Psoas muscle (tissue), 8 donors: ENCODE results near the gene ARHGEF4. TPM values are rescaled to one million over a fixed set of nuclear protein-coding genes. Genes with fewer than 3 reads are reported as not detected.

Source experiments
- ATAC-seq, 4 donors: fragments of 200-7000 bp; cut with Tn5 transposase; one replicate each; pipeline ENCODE4 v1.9.1; 2020; ENCODE audit warnings: moderate library complexity in 3 of 4, mild to moderate bottlenecking in 2 of 4
- DNase-seq, 2 donors: peaks; one replicate each; pipeline ENCODE4 v3.0.0-alpha.2; 2020
- H3K27ac ChIP-seq: fragments of 200-600 bp; one replicate; pipeline ENCODE4 v1.8.0; 2022
- H3K27me3 ChIP-seq, 3 donors: fragments of 200-600 bp in 1 of 3; one replicate each; pipeline versions ENCODE4 v1.6.1 to v1.8.0; 2013 to 2022; ENCODE audit warnings: low read length in 2 of 3, mild to moderate bottlenecking in 2 of 3, moderate library complexity in 1 of 3; ENCODE audit not compliant: insufficient read depth in 3 of 3
- H3K36me3 ChIP-seq, 2 donors: fragments of 200-600 bp in 1 of 2; one replicate each; pipeline versions ENCODE4 v1.6.1 to v1.8.0; 2013 to 2022; ENCODE audit warnings: low read depth in 1 of 2, mild to moderate bottlenecking in 1 of 2, moderate library complexity in 1 of 2; ENCODE audit not compliant: insufficient read depth in 1 of 2
- H3K4me1 ChIP-seq: fragments of 200-600 bp; one replicate; pipeline ENCODE4 v1.8.0; 2022
- H3K4me3 ChIP-seq: fragments of 200-600 bp; one replicate; pipeline ENCODE4 v1.8.0; 2022; ENCODE audit warnings: mild to moderate bottlenecking
- H3K9me3 ChIP-seq: fragments of 200-600 bp; one replicate; pipeline ENCODE4 v1.8.0; 2022
- WGBS, 3 donors: extraction: QIAGEN DNeasy Blood & Tissue Kit; methylation state at CpG; one replicate each; pipeline versions ENCODE4 v1.1.6 to v1.1.7; 2013; 5-methylcytosine and 5-hydroxymethylcytosine counted together
- intact Hi-C, 2 donors: fragments of 100-400 bp; cut with DNase I; formaldehyde crosslinking; loops; one replicate each; pipeline versions ENCODE4 v1.11.0 to v1.14.2; 2022
- polyA plus RNA-seq, 3 donors: library from polyadenylated mRNA; stranded (reverse); fragments of 200-250 nt; gene quantifications; one replicate each; pipeline ENCODE4 v1.2.3, GENCODE V29; 2013
- total RNA-seq, 4 donors: library from RNA; stranded (reverse); fragmentation: NEBNext Ultra II Directional in 2 of 4; extraction: Animal tissue kit (Norgen Biotek cat#: 25700) in 2 of 4; gene quantifications; one replicate each; pipeline versions ENCODE4 v1.2.1 to v1.2.4, GENCODE V29; 2021 to 2023
- TF ChIP-seq, protein P1 (sequence below): fragments of 200-600 bp; IDR thresholded peaks from one replicate; pipeline ENCODE4 v1.8.0; 2022; ENCODE audit warnings: antibody characterized with exemption
- donor health status: healthy with polysubstance abuse.
- donor health status: DM: no; HTN: no; CAD: no; lungs with moderate emphysema.
- donor health status: Bipolar disorder and iron deficiency.
- donor health status: healthy.
- donor health status: DM: yes; HTN: yes; CAD: no.
- donor health status: DM: no; HTN: no; CAD: no.
- donor health status: DM: no; HTN: no; CAD: no.
- donor health status: DM: yes; HTN: yes; CAD: no.

Gene ARHGEF4
- total and polyA plus RNA-seq, 7 donors = 0.63 to 6.9 (median 3.7) TPM

DNA sequence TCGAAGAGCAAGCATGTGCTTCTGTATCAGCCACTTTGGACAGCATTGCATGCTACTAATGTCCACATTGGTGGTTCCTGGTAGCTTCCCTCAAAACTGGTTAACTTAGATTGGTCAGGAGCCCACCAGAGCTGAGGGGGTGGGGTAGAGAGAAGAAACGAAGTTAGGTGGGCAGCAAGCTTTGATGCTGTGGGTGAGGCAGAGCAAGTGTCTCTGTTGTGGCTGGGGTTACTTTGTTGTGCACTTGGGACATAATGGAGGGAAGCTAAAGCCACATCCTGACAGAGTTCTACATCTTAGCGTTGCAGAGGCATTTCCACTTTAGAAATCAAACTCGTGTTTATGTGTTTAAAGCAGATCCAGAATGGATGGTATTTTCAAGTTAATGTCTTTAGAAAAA lies 173.9 kb downstream of the ARHGEF4 start:
- intact Hi-C loops = no loop called here
- H3K4me1 ChIP-seq = no peaks in the 10 kb centered on the region
- H3K27me3 ChIP-seq = no peaks in the 10 kb centered on the region
- WGBS, 3 donors = 72 to 75% (median 74%) methylated on average over 4 of the region's 4 CpGs
- DNase-seq (no peak), ATAC-seq (no peak)
- H3K4me3 ChIP-seq = no peak overlapping the region
- H3K36me3 ChIP-seq = no peaks in the 10 kb centered on the region
- TF ChIP-seq, protein P1, sequence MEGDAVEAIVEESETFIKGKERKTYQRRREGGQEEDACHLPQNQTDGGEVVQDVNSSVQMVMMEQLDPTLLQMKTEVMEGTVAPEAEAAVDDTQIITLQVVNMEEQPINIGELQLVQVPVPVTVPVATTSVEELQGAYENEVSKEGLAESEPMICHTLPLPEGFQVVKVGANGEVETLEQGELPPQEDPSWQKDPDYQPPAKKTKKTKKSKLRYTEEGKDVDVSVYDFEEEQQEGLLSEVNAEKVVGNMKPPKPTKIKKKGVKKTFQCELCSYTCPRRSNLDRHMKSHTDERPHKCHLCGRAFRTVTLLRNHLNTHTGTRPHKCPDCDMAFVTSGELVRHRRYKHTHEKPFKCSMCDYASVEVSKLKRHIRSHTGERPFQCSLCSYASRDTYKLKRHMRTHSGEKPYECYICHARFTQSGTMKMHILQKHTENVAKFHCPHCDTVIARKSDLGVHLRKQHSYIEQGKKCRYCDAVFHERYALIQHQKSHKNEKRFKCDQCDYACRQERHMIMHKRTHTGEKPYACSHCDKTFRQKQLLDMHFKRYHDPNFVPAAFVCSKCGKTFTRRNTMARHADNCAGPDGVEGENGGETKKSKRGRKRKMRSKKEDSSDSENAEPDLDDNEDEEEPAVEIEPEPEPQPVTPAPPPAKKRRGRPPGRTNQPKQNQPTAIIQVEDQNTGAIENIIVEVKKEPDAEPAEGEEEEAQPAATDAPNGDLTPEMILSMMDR = no peak
- no peak overlapping the region for H3K27ac ChIP-seq
- no peaks in the 10 kb centered on the region for H3K9me3 ChIP-seq

DNA sequence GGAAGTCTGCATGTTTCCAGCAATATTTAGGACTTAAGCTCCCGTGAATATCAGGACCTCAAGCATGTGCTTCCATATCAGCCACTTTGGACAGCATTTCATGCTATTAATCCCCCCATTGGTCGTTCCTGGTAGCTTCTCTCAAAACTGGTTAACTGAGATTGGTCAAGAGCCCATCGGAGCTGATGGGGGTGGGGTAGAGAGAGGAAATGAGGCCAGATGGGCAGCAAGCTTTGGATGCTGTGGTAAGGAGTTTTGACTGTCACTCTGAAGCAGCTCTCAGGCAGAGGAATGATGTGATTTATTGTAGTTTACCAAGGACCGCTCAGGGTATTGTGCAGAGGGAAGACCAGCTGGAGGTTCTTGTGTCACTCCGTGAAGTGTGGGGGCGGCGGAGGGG lies 174.8 kb downstream of the ARHGEF4 start:
- Histone ChIP-seq H3K9me3 (no peaks in the 10 kb centered on the region), H3K36me3 (no peaks in the 10 kb centered on the region), H3K27ac (no peak overlapping the region), H3K4me3 (no peak overlapping the region), H3K4me1 (no peaks in the 10 kb centered on the region), H3K27me3 (no peaks in the 10 kb centered on the region)
- TF ChIP-seq, protein P1 = no peak
- 41 to 44% (median 42%) methylated on average over 7 of the region's 7 CpGs for WGBS, 3 donors
- DNase-seq (no peak), ATAC-seq (no peak)
- intact Hi-C loops = no loop called here

DNA sequence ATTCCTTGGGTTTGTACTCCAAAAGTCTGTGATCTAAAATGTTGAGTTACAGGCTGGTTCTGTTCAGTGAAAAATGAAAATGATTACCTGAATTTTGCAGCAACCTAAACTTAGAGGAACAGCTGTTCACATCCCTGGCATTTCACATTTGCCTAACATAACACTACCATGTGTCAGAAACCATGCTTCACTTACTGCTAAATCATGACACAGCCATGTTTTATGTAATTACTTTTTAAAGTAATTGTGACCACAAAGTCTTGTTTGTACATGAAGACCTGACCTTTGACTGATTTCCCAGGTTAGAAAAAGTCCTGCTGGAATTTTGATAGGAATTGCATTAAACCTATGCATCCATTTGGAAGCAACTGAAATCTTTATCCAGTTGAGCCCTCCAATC lies 177.4 kb downstream of the ARHGEF4 start:
- intact Hi-C loops = no loop called here
- DNase-seq (no peak), ATAC-seq (no peak)
- TF ChIP-seq, protein P1 = no peak
- H3K36me3 ChIP-seq = no peaks in the 10 kb centered on the region
- H3K4me1 ChIP-seq = no peaks in the 10 kb centered on the region
- H3K4me3 ChIP-seq = no peak overlapping the region
- H3K9me3 ChIP-seq = no peaks in the 10 kb centered on the region
- no peak overlapping the region for H3K27ac ChIP-seq
- H3K27me3 ChIP-seq = no peaks in the 10 kb centered on the region

DNA sequence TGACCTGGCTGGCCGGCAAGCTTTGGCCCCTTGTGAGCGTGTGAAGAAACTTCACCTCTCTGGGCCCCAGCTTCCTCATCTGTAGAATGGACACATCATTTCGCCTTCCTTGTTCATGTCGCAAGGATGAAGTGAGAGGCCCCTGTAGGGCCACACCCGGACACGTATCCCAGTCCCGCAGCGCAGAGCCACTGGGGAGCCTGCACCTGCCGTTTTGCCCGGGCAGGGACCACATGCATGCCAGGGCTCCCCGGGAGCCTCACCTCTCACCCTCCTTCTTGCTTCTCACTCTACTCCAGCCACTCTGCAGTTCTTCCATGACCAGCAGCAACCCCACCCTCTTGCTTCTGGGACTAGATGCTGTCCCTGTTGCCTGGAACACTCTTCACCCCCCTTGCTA lies 179.1 kb downstream of the ARHGEF4 start:
- ATAC-seq = no peak
- Histone ChIP-seq H3K9me3 (no peaks in the 10 kb centered on the region), H3K4me1 (no peaks in the 10 kb centered on the region), H3K36me3 (no peaks in the 10 kb centered on the region), H3K27me3 (no peaks in the 10 kb centered on the region), H3K27ac (no peak overlapping the region), H3K4me3 (no peak overlapping the region)
- 82 to 83% (median 83%) methylated on average over 10 to 11 of the region's 11 CpGs for WGBS, 3 donors
- intact Hi-C loops = no loop called here
- DNase-seq = no peak
- TF ChIP-seq, protein P1 = no peak
